ENCODE results near the gene DDX39A.
A peak's percentile ranks its signal among the peaks of the same experiment; 100 is the strongest.

The DDX39A gene

GRCh38 chr19:14435320-14436050, 16.3 kb upstream of the DDX39A start:
- no peak for DNase-seq (ENCODE audit: low read depth)
- no peak overlapping the region for H3K4me3 ChIP-seq (ENCODE audit: low read depth, low read length)

GRCh38 chr19:14434543-14435319, 15.6 kb upstream of the DDX39A start:
- peak overlapping the region; percentile 71 for H3K4me3 ChIP-seq (ENCODE audit: low read depth, low read length)
- no peak for DNase-seq (ENCODE audit: low read depth)

GRCh38 chr19:14433554-14434501, 14.7 kb upstream of the DDX39A start:
- DNase-seq (ENCODE audit: low read depth), result no peak

GRCh38 chr19:14432791-14433553, 13.8 kb upstream of the DDX39A start, which contains the start of gene PKN1:
Gene PKN1 (plus strand): TSS chr19:14433306. CDS start chr19:14433522, 216 bp downstream.
- DNase-seq (ENCODE audit: low read depth), result no peak

More at GRCh38 chr19:14433554-14434501, 14.7 kb upstream of the DDX39A start:
- peak overlapping the region; percentile 71 for H3K4me3 ChIP-seq (ENCODE audit: low read depth, low read length)

GRCh38 chr19:14430712-14431111, 11.6 kb upstream of the DDX39A start:
- no peak overlapping the region for H3K4me3 ChIP-seq (ENCODE audit: low read depth, low read length)
- no peak for DNase-seq (ENCODE audit: low read depth)

More at GRCh38 chr19:14432791-14433553, 13.8 kb upstream of the DDX39A start, which contains the start of gene PKN1:
- peak within 1 kb of the TSS; percentile 71 for H3K4me3 ChIP-seq (ENCODE audit: low read depth, low read length)

GRCh38 chr19:14428882-14429416, 9.8 kb upstream of the DDX39A start:
- H3K4me3 ChIP-seq (ENCODE audit: low read depth, low read length), result no peak overlapping the region
- no peak for DNase-seq (ENCODE audit: low read depth)

GRCh38 chr19:14427461-14427860, 8.3 kb upstream of the DDX39A start:
- DNase-seq (ENCODE audit: low read depth), result no peak
- H3K4me3 ChIP-seq (ENCODE audit: low read depth, low read length), result no peak overlapping the region

GRCh38 chr19:14425696-14426138, 6.6 kb upstream of the DDX39A start:
- peak; percentile 35 for DNase-seq (ENCODE audit: low read depth)

GRCh38 chr19:14418856-14419105, 360 bp downstream of the DDX39A start:
- H3K4me3 ChIP-seq (ENCODE audit: low read depth, low read length), result peak overlapping the region; percentile 90
- no peak for DNase-seq (ENCODE audit: low read depth)

More at GRCh38 chr19:14425696-14426138, 6.6 kb upstream of the DDX39A start:
- H3K4me3 ChIP-seq (ENCODE audit: low read depth, low read length), result no peak overlapping the region

GRCh38 chr19:14416817-14417231, 2.3 kb downstream of the DDX39A start:
- no peak overlapping the region for H3K4me3 ChIP-seq (ENCODE audit: low read depth, low read length)
- DNase-seq (ENCODE audit: low read depth), result no peak

GRCh38 chr19:14414926-14415690, 4.0 kb downstream of the DDX39A start:
- no peak overlapping the region for H3K4me3 ChIP-seq (ENCODE audit: low read depth, low read length)

GRCh38 chr19:14413693-14414181, 5.4 kb downstream of the DDX39A start:
- DNase-seq (ENCODE audit: low read depth), result peak; percentile 52
- H3K4me3 ChIP-seq (ENCODE audit: low read depth, low read length), result no peak overlapping the region

More at GRCh38 chr19:14414926-14415690, 4.0 kb downstream of the DDX39A start:
- DNase-seq (ENCODE audit: low read depth), result no peak

GRCh38 chr19:14412996-14413692, 6.0 kb downstream of the DDX39A start:
- DNase-seq (ENCODE audit: low read depth), result no peak
- no peak overlapping the region for H3K4me3 ChIP-seq (ENCODE audit: low read depth, low read length)

GRCh38 chr19:14412324-14412995, 6.7 kb downstream of the DDX39A start:
- no peak overlapping the region for H3K4me3 ChIP-seq (ENCODE audit: low read depth, low read length)
- no peak for DNase-seq (ENCODE audit: low read depth)

- H3K4me3 ChIP-seq (ENCODE audit: low read depth, low read length), result no peak overlapping the region
- no peak for DNase-seq (ENCODE audit: low read depth)
Observed at GRCh38 chr19:14411938-14412245, 7.2 kb downstream of the DDX39A start.

- DNase-seq (ENCODE audit: low read depth), result no peak
- no peak overlapping the region for H3K4me3 ChIP-seq (ENCODE audit: low read depth, low read length)
Observed at GRCh38 chr19:14411161-14411937, 7.8 kb downstream of the DDX39A start.

Measured in skeletal muscle cell (primary cell).